Measurements from ENCODE around the gene EOMES.
"Not testable (repeated sequence)": the region's sequence is repeated elsewhere in the genome, so short reads cannot be mapped to it uniquely, and the experiment has no call there.

The EOMES gene

DNA sequence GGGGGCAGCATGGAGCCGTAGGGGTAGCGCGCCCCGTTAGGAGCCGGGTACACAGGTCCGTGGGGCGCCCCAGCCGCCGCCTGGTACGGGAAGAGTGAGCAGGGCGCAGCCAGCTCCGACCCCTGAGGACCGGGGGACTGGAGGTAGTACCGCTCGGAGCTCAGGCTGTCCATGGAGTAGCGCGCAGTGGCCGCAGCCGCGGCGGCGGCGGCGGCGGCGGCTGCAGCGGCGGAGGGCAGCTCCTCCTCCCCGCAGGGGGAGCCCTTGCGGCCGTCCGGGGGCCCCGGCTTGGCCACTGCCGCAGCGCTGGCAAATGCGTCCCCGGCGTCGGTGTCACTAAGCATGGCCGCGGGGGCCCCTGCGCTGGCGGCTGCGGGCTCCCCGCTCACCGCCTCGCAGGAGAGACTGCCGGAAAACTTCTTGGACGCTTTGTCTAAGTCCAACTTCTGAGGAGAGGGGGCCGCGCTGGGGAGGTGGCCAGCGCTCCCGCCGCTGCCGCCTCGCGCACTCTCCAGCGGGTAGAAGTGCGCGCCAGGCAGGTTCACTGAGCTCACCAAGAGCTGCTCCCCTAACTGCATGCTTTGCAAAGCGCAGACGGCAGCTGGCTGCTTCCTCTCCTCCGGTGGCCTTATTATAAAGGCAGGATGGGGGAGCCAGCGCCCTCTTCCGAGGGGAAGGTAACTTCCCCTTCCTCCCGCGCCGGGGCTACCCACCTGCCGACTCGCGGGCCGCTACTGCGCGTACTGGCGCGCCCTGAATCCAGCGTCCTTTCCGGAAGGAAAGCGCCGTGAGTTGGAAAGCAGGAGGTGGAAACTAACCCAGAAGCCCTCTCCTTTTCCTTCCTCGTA, at the start of gene EOMES:
TSS of gene EOMES (minus strand) at position 607 of the 848 bp plus-strand sequence. CDS start at position 578, 29 bp downstream.
- peak within 1 kb of the TSS; percentile 29 for H3K4me3 ChIP-seq (ENCODE audit: control insufficient read depth, low read depth, low read length)
- TF ChIP-seq, protein P1, sequence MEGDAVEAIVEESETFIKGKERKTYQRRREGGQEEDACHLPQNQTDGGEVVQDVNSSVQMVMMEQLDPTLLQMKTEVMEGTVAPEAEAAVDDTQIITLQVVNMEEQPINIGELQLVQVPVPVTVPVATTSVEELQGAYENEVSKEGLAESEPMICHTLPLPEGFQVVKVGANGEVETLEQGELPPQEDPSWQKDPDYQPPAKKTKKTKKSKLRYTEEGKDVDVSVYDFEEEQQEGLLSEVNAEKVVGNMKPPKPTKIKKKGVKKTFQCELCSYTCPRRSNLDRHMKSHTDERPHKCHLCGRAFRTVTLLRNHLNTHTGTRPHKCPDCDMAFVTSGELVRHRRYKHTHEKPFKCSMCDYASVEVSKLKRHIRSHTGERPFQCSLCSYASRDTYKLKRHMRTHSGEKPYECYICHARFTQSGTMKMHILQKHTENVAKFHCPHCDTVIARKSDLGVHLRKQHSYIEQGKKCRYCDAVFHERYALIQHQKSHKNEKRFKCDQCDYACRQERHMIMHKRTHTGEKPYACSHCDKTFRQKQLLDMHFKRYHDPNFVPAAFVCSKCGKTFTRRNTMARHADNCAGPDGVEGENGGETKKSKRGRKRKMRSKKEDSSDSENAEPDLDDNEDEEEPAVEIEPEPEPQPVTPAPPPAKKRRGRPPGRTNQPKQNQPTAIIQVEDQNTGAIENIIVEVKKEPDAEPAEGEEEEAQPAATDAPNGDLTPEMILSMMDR (conservative IDR thresholded peaks at IDR 0.05; ENCODE audit: control insufficient read depth, insufficient read depth, low read depth, low read length) = no peak
- DNase-seq (ENCODE audit: low read depth) = peak; percentile 31

DNA sequence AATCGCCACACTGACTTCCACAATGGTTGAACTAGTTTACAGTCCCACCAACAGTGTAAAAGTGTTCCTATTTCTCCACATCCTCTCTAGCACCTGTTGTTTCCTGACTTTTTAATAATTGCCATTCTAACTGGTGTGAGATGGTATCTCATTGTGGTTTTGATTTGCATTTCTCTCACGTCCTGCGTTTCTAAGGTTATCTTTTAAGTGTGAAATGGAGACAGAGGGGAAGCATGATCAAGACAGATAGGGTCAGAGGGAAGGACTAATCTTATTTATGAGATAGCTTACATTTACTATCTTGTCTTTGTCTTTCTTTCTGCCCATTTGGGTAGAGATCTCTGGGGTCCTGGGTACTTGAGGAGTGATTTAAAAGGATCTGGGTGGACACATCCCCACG, 48.3 kb upstream of the EOMES start:
- H3K4me3 ChIP-seq (ENCODE audit: control insufficient read depth, low read depth, low read length); DNase-seq (ENCODE audit: low read depth): not testable (repeated sequence)

DNA sequence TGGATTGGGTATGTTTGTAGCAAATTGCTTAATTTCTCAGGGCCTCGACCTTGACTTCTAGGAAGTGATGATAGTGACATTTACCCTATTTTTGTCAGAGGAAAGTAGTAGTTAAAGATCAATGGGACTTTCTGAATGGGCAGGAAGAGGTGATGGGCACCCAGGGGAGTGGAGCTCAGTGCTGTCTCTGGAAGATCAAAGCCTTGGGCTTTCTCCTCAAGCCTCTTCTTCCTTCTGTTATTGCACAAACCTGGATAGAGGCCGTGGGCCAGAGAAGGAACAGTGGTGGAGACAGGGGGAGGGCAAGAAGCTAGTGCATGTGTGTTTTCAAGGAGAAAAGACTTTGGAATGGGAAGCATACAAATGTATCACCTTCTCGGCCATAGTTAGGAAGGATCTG, 44.9 kb upstream of the EOMES start:
- TF ChIP-seq, protein P1 (conservative IDR thresholded peaks at IDR 0.05; ENCODE audit: control insufficient read depth, insufficient read depth, low read depth, low read length) = no peak
- no peak overlapping the region for H3K4me3 ChIP-seq (ENCODE audit: control insufficient read depth, low read depth, low read length)
- no peak for DNase-seq (ENCODE audit: low read depth)

DNA sequence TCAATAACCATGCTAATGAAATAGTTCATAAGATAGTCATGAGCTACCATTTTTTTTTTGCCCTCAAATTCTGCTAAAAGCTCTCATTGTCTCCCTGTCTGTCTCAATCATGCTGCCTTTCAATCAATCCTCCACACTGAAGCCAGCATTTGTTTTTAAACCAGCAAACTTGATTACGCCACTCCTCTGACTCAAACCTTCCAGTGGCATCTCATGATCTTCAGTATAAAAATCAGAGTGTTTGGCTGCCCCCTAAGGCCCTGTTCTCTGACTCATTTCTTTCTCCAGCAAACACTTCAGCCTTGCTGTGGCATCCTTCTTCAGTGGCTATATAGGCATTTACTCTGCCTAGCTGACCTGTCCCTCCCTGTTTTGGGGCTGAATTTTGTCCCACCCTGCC, 36.0 kb upstream of the EOMES start:
- peak; percentile 92 for DNase-seq (ENCODE audit: low read depth)
- H3K4me3 ChIP-seq (ENCODE audit: control insufficient read depth, low read depth, low read length) = no peak overlapping the region
- TF ChIP-seq, protein P1 (conservative IDR thresholded peaks at IDR 0.05; ENCODE audit: control insufficient read depth, insufficient read depth, low read depth, low read length) = peak; percentile 2

DNA sequence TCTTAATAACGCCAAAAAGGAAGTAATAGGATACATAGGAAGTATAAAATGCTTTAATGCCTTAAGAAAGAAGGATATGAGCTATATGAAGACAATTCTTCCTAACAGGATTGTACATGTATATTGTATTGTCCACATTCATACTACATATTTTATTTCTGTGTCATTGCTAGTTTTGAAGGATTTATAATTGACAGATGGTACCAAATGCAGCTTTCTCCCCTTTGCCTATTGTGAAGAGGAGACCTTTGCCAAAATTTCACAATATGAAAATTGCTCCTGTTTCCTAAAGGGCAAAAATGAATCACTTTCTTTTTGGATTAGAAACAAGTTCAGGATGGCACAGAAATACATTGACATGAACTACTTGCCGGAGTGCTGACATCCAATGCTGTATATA, 34.8 kb upstream of the EOMES start:
- TF ChIP-seq, protein P1 (conservative IDR thresholded peaks at IDR 0.05; ENCODE audit: control insufficient read depth, insufficient read depth, low read depth, low read length) = no peak
- peak; percentile 10 for DNase-seq (ENCODE audit: low read depth)

DNA sequence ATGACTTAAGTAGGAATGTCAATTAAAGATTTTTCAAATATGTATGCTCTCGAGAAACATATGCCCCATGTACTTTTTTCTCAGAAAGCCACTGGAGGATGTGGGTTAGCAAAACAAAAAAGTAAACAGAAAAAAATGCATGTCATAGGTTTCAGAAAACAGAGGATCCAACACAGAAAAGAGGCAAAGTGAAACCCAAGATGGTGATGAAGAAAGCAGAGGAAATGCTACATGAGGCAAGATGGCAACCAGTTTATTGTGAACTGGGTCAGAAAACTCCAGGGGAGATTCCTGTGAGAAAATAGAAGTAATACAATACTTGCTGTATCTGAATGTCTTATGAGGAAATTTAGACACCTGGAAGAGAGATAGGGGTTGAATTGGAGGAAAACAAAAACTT, 30.8 kb upstream of the EOMES start:
- TF ChIP-seq, protein P1 (conservative IDR thresholded peaks at IDR 0.05; ENCODE audit: control insufficient read depth, insufficient read depth, low read depth, low read length) = no peak
- DNase-seq (ENCODE audit: low read depth) = no peak
- H3K4me3 ChIP-seq (ENCODE audit: control insufficient read depth, low read depth, low read length) = no peak overlapping the region

More for the DNA sequence above, 34.8 kb upstream of the EOMES start:
- H3K4me3 ChIP-seq (ENCODE audit: control insufficient read depth, low read depth, low read length) = no peak overlapping the region

DNA sequence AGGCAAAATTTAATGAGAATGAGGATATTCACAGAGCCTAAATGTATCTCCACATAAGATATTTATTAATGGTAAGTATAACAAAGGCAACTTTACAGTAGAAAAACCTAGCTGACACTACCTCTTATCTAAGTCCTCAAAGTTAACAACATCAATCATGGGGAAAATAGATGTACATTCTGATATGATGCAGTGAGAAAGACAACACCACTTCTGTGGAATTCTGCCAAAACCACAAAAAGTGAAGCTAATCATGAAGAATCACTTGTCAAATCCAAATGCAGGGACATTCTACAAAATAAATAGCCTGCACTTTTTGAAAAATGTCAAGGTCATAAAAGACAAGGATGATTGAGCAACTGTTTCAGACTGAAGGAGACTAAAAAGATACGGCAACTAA, 27.5 kb upstream of the EOMES start:
- no peak overlapping the region for H3K4me3 ChIP-seq (ENCODE audit: control insufficient read depth, low read depth, low read length)
- no peak for DNase-seq (ENCODE audit: low read depth)
- TF ChIP-seq, protein P1 (conservative IDR thresholded peaks at IDR 0.05; ENCODE audit: control insufficient read depth, insufficient read depth, low read depth, low read length) = no peak

Data from fibroblast of mammary gland (primary cell).